ENCODE measurements around the gene ENPP1.

The ENPP1 gene

DNA sequence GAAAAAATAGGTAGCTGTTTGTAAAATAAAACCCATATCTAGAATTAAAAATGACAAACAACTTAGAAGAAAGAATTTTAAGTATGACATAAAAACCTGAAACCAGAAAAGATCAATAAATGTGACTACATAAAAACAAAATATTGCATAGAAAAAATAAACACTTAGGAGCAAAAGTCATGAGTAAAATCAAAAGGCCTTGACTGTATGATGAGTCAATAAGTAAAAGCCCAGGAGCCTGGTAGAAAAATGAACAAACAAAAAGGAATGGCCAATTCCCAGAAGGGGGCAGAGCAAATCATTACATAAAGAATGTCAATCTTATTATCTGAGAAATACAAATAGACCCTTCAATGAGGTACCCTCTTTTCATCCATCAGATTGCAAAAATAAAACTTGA lies 20.7 kb upstream of the ENPP1 start:
- Histone ChIP-seq H3K9ac (ENCODE audit: low read length) (no peak overlapping the region), H3K27me3 (replicated peaks; ENCODE audit: control insufficient read depth, insufficient read depth, low read length) (no peaks in the 10 kb centered on the region), H3K4me1 (ENCODE audit: control insufficient read depth, insufficient read depth, low read length) (peaks cover 12% of the 10 kb centered on the region), H3K4me3 (ENCODE audit: low read length) (no peak overlapping the region), H3K9me3 (ENCODE audit: control insufficient read depth, low read length) (no peaks in the 10 kb centered on the region), H3K36me3 (ENCODE audit: control insufficient read depth, insufficient read depth, low read length, severe bottlenecking) (no peaks in the 10 kb centered on the region)
- no peak for DNase-seq (ENCODE audit: low read depth)

DNA sequence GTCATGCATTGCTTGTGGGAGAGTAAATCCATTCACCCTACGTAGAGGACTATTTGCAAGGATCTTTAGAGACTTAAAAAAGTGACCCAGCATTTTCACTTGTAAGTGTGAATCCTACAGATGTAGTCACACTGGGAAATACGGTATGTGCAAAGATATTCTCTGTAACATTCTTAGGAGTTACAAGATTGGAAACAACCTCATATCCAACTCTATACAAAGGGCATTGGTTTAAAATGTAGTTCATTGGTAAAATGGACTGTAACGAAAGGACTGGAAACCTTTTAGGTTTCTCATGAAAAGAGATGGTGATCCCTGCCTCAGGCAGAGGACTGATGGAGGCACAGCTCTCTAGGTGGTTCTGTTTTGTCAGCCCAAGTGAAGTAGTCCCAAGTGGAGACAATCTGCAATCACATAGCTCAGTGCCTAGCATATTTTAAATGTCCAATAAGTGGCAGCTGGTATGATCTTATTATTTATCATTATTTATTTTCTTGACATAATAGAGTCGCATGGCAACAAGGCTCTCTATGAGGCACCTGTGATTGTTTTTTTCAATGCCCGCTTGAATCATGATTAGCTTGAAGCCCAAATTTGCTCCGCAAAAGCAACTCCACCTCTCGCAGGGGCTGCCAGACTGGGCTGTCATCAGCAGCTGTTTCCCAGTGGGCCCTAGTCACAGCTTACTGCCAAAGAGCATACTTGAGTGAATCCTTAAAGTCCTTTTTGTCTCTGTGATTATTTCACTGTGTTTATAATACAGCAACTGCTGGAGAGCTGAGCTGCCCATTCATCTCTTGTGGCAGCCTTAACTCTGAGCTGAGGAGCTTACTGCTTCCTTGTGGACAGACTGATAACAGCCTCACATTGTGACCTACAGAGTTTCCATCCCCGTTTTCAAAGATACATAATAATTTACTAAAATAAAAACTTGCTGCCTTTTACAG lies 19.8 kb upstream of the ENPP1 start:
- peak overlapping the region; percentile 34 for H3K4me3 ChIP-seq (ENCODE audit: low read length)
- DNase-seq (ENCODE audit: low read depth), result peak; percentile 23

DNA sequence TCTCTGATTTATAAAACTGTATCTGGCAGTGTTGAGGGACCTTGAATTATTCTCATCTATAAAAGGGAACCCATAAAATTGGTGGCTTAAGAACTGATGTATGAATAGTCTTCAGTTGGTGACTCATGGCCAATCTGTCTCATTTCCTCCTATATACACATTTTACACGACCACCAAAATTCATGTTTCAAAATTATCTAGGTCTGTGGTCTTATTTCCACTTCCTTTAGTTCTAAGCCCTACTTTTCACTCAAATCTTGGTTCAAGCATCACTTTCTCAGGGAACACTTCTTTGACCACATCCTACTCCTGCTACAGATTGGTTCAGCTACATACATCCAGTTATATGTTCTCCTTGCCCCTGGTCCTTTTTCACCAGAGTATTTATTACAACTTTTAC lies 18.6 kb upstream of the ENPP1 start:
- DNase-seq (ENCODE audit: low read depth), result no peak
- Histone ChIP-seq H3K9ac (ENCODE audit: low read length) (no peak overlapping the region), H3K9me3 (ENCODE audit: control insufficient read depth, low read length) (no peaks in the 10 kb centered on the region), H3K4me1 (ENCODE audit: control insufficient read depth, insufficient read depth, low read length) (peaks cover 12% of the 10 kb centered on the region), H3K36me3 (ENCODE audit: control insufficient read depth, insufficient read depth, low read length, severe bottlenecking) (no peaks in the 10 kb centered on the region), H3K4me3 (ENCODE audit: low read length) (no peak overlapping the region), H3K27me3 (replicated peaks; ENCODE audit: control insufficient read depth, insufficient read depth, low read length) (no peaks in the 10 kb centered on the region)

More for the DNA sequence above, 19.8 kb upstream of the ENPP1 start:
- peak overlapping the region; percentile 24 for H3K9ac ChIP-seq (ENCODE audit: low read length)
- H3K27me3 ChIP-seq (replicated peaks; ENCODE audit: control insufficient read depth, insufficient read depth, low read length), result no peaks in the 10 kb centered on the region
- no peaks in the 10 kb centered on the region for H3K9me3 ChIP-seq (ENCODE audit: control insufficient read depth, low read length)
- no peaks in the 10 kb centered on the region for H3K36me3 ChIP-seq (ENCODE audit: control insufficient read depth, insufficient read depth, low read length, severe bottlenecking)
- H3K4me1 ChIP-seq (ENCODE audit: control insufficient read depth, insufficient read depth, low read length), result peaks cover 12% of the 10 kb centered on the region

DNA sequence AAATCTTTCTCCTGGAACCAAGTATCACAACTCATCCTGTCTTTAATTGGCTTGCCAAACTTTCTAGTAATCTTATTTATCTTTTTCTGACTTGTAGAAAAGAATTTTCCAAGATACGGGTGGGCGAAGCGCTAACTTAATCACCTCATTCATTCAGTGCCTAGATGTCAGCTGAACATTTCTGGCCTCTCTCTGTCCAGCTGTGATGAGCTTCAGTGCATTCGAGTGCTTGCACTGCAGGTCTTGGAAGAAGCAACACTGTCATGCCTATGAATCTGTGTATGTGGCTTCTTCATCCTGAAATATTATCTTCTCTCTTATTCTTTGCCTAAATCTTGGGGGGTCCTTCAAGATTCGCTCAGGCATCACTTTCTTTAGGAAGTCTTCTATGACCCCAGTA lies 16.3 kb upstream of the ENPP1 start:
- peaks cover 12% of the 10 kb centered on the region for H3K4me1 ChIP-seq (ENCODE audit: control insufficient read depth, insufficient read depth, low read length)
- no peak for DNase-seq (ENCODE audit: low read depth)
- H3K36me3 ChIP-seq (ENCODE audit: control insufficient read depth, insufficient read depth, low read length, severe bottlenecking), result no peaks in the 10 kb centered on the region
- no peaks in the 10 kb centered on the region for H3K9me3 ChIP-seq (ENCODE audit: control insufficient read depth, low read length)
- H3K4me3 ChIP-seq (ENCODE audit: low read length), result no peak overlapping the region
- H3K27me3 ChIP-seq (replicated peaks; ENCODE audit: control insufficient read depth, insufficient read depth, low read length), result no peaks in the 10 kb centered on the region
- H3K9ac ChIP-seq (ENCODE audit: low read length), result no peak overlapping the region

DNA sequence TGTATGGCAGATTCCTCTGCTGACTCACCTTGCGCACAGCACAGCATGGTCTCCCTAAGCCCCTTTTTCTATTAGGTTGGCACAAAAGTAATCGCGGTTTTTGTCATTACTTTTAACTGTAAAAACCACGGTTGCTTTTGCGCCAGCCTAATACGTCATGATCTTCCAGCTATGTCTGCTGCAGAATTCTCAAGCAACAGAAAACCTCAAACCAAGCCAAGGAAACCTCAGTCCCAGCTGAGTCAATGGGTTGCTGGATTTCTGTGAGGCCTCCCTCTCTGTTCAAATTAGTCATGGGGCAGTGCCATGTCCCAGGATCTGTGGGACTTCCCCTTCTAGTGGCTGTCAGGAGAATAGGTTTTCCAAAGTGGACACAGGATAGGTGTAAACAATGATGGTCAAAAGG lies 15.7 kb upstream of the ENPP1 start:
- DNase-seq (ENCODE audit: low read depth), result no peak
- H3K36me3 ChIP-seq (ENCODE audit: control insufficient read depth, insufficient read depth, low read length, severe bottlenecking), result no peaks in the 10 kb centered on the region

DNA sequence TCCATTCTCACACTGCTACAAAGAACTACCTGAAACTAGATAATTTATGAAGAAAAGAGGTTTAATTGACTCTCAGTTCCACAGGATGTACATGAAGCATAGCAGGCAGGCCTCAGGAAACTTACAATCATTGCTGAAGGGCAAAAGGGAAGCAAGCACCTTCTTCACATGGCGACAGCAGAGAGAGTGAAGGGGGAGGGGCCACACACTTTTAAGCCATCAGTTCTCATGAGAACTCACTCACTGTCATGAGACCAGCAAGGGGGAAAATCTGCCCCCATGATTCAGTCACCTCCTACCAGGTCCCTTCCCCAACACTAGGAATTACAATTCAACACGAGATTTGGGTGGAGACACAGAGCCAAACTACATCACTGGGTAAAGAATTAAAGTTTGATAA lies 12.5 kb upstream of the ENPP1 start:
- DNase-seq (ENCODE audit: low read depth), result no peak
- no peaks in the 10 kb centered on the region for H3K36me3 ChIP-seq (ENCODE audit: control insufficient read depth, insufficient read depth, low read length, severe bottlenecking)
- H3K4me3 ChIP-seq (ENCODE audit: low read length), result no peak overlapping the region
- H3K4me1 ChIP-seq (ENCODE audit: control insufficient read depth, insufficient read depth, low read length), result no peaks in the 10 kb centered on the region
- no peak overlapping the region for H3K9ac ChIP-seq (ENCODE audit: low read length)
- peaks cover 5% of the 10 kb centered on the region for H3K9me3 ChIP-seq (ENCODE audit: control insufficient read depth, low read length)
- H3K27me3 ChIP-seq (replicated peaks; ENCODE audit: control insufficient read depth, insufficient read depth, low read length), result no peaks in the 10 kb centered on the region

More for the DNA sequence above, 15.7 kb upstream of the ENPP1 start:
- Histone ChIP-seq H3K4me1 (ENCODE audit: control insufficient read depth, insufficient read depth, low read length) (peaks cover 12% of the 10 kb centered on the region), H3K9ac (ENCODE audit: low read length) (no peak overlapping the region), H3K9me3 (ENCODE audit: control insufficient read depth, low read length) (no peaks in the 10 kb centered on the region), H3K27me3 (replicated peaks; ENCODE audit: control insufficient read depth, insufficient read depth, low read length) (no peaks in the 10 kb centered on the region), H3K4me3 (ENCODE audit: low read length) (no peak overlapping the region)

DNA sequence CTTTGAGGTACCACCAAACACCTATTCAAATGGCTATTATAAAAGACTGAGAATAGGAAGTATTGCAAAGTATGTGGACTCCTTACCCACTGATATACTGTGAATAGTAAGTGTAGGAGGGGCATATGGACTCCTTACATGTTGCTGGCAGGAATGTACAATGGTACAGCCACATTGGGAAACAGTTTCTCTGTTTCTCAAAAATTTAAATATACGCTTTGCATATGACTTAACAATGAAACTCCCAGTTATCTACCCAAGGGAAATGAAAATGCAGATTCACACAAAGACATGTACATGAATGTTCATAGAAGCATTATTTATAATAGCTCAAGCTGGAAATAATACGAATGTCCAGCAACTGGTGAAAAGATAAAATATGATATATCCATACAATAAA lies 5.5 kb upstream of the ENPP1 start:
- H3K4me3 ChIP-seq (ENCODE audit: low read length), result no peak overlapping the region
- no peak for DNase-seq (ENCODE audit: low read depth)
- no peak overlapping the region for H3K9ac ChIP-seq (ENCODE audit: low read length)
- peaks cover 5% of the 10 kb centered on the region for H3K9me3 ChIP-seq (ENCODE audit: control insufficient read depth, low read length)
- H3K4me1 ChIP-seq (ENCODE audit: control insufficient read depth, insufficient read depth, low read length), result peaks cover 4% of the 10 kb centered on the region
- H3K36me3 ChIP-seq (ENCODE audit: control insufficient read depth, insufficient read depth, low read length, severe bottlenecking), result no peaks in the 10 kb centered on the region
- no peaks in the 10 kb centered on the region for H3K27me3 ChIP-seq (replicated peaks; ENCODE audit: control insufficient read depth, insufficient read depth, low read length)

DNA sequence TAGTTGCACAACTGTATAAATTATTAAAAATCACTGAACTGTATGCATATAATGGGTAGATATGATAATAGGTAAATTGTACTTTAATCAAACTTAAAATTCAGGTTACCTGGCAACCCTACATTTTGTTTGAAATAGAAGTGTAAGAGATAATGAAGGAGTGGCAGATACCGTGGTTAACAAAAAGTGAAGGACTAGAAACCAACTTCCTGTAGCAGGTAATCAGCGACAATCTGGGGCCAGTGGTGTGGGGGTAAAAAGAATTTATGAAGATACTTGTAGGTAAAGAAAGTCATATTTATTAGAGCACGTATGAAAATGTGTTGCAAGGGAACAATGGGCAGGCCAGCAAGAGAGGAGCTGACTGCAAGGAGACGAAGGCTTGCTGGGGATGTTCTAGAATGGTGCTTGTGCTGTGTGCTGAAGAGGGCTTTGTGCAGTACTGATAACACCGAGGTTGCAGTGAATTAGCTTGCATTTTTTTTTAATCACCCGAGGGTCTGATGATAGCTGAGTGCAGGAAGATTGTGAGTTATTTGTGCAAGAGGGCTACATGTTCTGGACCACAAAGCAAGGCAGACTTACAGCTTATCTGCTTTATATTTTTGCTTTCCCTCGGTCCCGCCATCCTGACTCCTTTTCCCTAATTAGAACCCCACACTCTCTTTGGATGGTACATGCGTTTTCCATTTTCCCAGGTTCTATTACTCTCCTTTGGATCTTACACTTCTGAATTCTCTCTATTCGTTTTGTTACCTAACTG lies 4.6 kb upstream of the ENPP1 start:
- H3K9me3 ChIP-seq (ENCODE audit: control insufficient read depth, low read length), result peaks cover 5% of the 10 kb centered on the region
- no peak overlapping the region for H3K4me3 ChIP-seq (ENCODE audit: low read length)
- DNase-seq (ENCODE audit: low read depth), result no peak
- H3K4me1 ChIP-seq (ENCODE audit: control insufficient read depth, insufficient read depth, low read length), result peaks cover 5% of the 10 kb centered on the region
- H3K36me3 ChIP-seq (ENCODE audit: control insufficient read depth, insufficient read depth, low read length, severe bottlenecking), result no peaks in the 10 kb centered on the region
- H3K27me3 ChIP-seq (replicated peaks; ENCODE audit: control insufficient read depth, insufficient read depth, low read length), result no peaks in the 10 kb centered on the region
- no peak overlapping the region for H3K9ac ChIP-seq (ENCODE audit: low read length)

DNA sequence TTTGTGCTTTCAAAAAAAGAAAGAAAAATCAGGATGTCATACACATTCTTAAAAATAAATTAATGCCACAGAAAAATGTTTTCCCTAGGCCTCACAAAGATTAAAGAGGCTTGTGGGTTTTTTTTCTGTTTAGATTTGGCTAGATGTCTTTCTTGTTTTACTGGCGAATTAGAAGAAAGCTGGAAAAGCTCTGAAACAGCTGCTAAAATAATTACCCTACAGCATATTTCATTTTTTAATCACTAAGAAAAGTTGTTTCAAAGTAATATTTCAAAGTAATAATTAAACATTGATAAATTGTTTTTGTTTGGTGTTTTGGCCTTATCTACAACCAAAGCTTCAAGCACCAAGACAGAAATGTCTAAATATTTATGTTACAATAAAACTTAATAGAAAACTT lies 3.7 kb upstream of the ENPP1 start:
- H3K4me3 ChIP-seq (ENCODE audit: low read length), result no peak overlapping the region
- peaks cover 12% of the 10 kb centered on the region for H3K4me1 ChIP-seq (ENCODE audit: control insufficient read depth, insufficient read depth, low read length)
- H3K36me3 ChIP-seq (ENCODE audit: control insufficient read depth, insufficient read depth, low read length, severe bottlenecking), result no peaks in the 10 kb centered on the region
- DNase-seq (ENCODE audit: low read depth), result peak; percentile 26
- no peak overlapping the region for H3K9ac ChIP-seq (ENCODE audit: low read length)
- no peaks in the 10 kb centered on the region for H3K27me3 ChIP-seq (replicated peaks; ENCODE audit: control insufficient read depth, insufficient read depth, low read length)
- peaks cover 3% of the 10 kb centered on the region for H3K9me3 ChIP-seq (ENCODE audit: control insufficient read depth, low read length)

DNA sequence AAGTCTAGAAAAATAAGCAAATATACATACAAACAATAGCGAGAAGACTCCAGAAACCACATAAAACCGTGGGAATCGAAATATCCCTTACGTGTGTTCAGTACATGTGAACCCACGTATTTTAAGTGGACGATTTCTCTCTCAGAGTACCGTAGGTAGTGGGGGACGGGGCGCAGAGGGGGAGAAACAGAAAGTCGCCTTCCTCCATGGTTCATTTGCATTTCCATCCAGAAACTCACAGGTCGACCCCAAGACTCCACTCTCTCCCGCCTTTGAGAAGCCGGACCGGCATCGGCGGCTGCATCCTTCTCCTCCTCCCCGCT lies 538 bp upstream of the ENPP1 start:
- peak overlapping the region; percentile 72 for H3K9ac ChIP-seq (ENCODE audit: low read length)
- no peaks in the 10 kb centered on the region for H3K9me3 ChIP-seq (ENCODE audit: control insufficient read depth, low read length)
- no peak for DNase-seq (ENCODE audit: low read depth)
- H3K27me3 ChIP-seq (replicated peaks; ENCODE audit: control insufficient read depth, insufficient read depth, low read length), result no peaks in the 10 kb centered on the region
- peak overlapping the region; percentile 82 for H3K4me3 ChIP-seq (ENCODE audit: low read length)
- no peaks in the 10 kb centered on the region for H3K36me3 ChIP-seq (ENCODE audit: control insufficient read depth, insufficient read depth, low read length, severe bottlenecking)
- H3K4me1 ChIP-seq (ENCODE audit: control insufficient read depth, insufficient read depth, low read length), result peaks cover 12% of the 10 kb centered on the region

DNA sequence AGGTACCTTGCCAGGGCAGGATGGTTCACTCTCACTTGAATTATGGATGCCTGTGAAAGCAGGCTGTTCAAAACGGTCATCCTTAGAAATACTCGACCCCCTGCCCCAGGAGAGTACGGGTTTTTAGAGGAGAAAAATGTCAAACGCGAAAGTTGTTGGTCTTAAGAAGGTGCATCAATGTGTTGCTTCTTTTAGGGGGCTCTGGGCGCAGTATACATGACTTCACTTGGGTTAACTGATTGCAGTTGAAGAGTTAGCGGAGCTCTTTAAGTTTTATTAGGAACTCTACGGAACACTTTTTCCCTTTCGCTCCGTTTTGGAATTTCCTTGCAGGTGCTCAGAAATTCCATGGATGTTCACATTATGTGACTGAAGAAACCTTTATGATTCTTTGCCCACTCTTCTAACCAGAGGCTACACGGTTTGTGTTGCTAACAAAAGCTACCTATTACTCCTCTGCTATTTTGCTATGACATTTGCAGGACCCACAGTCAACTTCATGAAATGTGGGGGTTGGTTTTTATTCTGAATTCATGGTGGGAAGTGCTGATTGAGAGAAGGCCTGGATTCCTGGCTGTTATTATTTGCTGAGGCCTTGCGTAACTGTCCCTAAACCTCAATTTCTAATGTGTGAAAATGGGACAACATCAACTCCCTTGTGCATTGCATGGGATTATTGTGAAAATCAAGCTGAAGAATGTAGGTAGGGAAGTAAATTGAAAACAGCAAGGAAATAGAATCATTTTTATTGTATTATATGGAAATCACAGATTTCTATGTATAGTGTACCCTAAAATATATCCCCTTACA lies 845 bp downstream of the ENPP1 start:
- DNase-seq (ENCODE audit: low read depth), result no peak
- peak overlapping the region; percentile 79 for H3K9ac ChIP-seq (ENCODE audit: low read length)
- H3K4me3 ChIP-seq (ENCODE audit: low read length), result peak overlapping the region; percentile 91
- H3K4me1 ChIP-seq (ENCODE audit: control insufficient read depth, insufficient read depth, low read length), result peaks cover 12% of the 10 kb centered on the region
- no peaks in the 10 kb centered on the region for H3K27me3 ChIP-seq (replicated peaks; ENCODE audit: control insufficient read depth, insufficient read depth, low read length)
- H3K9me3 ChIP-seq (ENCODE audit: control insufficient read depth, low read length), result no peaks in the 10 kb centered on the region
- no peaks in the 10 kb centered on the region for H3K36me3 ChIP-seq (ENCODE audit: control insufficient read depth, insufficient read depth, low read length, severe bottlenecking)

Measured in adipocyte (in vitro differentiated cells).